Cardiac fibroblast (primary cell): ENCODE data around the gene LSS.
"Not testable (repeated sequence)": the region's sequence is repeated elsewhere in the genome, so short reads cannot be mapped to it uniquely, and the experiment has no call there.

ENCODE experiments used
- DNase-seq, 2 donors: peaks; one replicate each; pipeline versions ENCODE4 v3.0.0 to v3.0.0-alpha.2; 2010; ENCODE audit warnings: low read depth in 2 of 2
- H3K4me3 ChIP-seq, 2 donors: replicated peaks in 1 of 2; 1 replicate in 1 of 2; 2 replicates in 1 of 2; pipeline ENCODE4 v1.5.1; 2011; ENCODE audit warnings: low read depth in 2 of 2, low read length in 2 of 2, mild to moderate bottlenecking in 2 of 2, moderate library complexity in 1 of 2
- TF ChIP-seq, protein P1 (sequence below): IDR thresholded peaks from one replicate; pipeline ENCODE4 v1.5.1; 2011; ENCODE audit warnings: low read depth, mild to moderate bottlenecking, low read length, inconsistent platforms

The LSS gene

DNA sequence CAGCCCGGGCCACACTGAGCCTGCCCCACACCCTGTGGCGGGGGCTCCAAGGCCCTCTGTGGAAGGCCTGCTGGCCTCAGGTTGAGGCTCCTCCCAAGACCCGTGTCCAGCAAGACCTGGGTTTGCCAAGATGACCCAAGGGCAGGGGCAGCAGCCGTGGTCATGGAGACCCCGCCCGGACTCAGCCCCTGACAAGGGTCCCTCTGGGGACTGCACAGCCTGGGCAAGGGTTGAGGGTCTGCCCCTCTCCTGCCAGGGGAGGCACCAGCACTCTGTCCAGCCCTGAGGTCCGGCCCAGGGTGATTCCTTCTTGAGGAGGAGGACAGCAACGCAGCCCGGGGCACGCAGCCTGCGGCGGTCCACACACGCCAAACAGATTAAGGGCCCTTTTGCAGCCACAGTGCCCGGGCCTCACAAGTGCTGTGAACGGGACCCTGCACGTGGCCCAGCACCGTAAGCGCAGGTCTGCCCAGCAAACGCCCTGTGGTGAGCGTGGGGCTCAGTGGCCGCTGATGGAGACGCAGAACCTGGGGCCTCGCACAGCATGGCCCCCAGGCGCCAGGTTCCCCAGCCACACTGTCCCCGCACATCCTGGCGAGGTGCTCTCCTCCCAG, 47.7 kb downstream of the LSS start:
- TF ChIP-seq, protein P1, sequence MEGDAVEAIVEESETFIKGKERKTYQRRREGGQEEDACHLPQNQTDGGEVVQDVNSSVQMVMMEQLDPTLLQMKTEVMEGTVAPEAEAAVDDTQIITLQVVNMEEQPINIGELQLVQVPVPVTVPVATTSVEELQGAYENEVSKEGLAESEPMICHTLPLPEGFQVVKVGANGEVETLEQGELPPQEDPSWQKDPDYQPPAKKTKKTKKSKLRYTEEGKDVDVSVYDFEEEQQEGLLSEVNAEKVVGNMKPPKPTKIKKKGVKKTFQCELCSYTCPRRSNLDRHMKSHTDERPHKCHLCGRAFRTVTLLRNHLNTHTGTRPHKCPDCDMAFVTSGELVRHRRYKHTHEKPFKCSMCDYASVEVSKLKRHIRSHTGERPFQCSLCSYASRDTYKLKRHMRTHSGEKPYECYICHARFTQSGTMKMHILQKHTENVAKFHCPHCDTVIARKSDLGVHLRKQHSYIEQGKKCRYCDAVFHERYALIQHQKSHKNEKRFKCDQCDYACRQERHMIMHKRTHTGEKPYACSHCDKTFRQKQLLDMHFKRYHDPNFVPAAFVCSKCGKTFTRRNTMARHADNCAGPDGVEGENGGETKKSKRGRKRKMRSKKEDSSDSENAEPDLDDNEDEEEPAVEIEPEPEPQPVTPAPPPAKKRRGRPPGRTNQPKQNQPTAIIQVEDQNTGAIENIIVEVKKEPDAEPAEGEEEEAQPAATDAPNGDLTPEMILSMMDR, result no peak
- no peak for DNase-seq
- H3K4me3 ChIP-seq, result no peak overlapping the region

DNA sequence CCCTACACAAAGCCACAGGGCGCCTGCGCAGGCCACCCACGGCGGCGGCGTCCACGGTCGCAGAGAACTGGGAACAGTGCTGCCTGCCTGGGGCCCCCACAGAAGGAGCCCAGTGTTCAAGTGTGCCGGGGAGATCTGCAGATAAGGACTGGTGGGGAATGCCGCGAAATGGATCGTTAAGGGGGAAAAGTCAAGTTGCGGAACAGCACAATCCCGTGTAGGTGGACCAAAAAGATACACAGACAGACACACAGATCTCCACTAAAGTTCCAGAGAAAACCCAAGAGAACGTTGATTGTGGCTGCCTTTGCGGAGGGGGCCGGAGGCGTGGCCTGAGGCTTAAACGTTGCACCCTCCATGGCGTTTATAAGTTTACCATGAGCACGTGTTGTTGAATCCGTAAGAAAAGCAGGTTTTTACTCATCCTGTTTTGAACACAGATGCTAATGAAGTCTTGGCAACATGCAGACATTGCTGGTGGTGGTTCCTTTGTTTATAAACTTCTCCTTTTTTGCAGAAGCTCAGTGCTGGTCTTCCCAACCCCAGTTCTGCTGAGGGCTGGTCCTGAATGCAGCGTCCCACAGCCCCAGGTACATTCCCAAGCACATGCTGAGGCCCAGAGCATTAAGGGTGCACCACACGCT, 48.4 kb downstream of the LSS start:
- TF ChIP-seq, protein P1, result no peak
- no peak for DNase-seq
- H3K4me3 ChIP-seq, result no peak overlapping the region

DNA sequence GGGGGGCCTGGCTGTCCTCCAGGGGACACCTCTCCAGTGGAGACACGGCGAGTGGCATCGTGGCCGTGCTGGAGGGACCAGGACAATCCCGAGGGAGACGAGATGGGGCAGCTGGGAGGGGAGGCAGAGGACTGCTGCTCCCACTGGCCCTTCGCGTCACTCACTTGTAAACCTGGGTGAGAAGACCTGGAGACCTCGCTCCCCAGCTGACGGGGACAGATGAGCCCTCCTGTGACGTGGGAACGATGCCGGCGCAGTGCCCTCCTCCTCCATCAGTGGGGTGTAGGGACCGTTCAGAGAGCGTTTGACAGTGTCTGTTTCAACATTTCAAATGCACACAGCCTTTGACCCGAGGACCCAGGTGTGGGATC, 48.9 kb downstream of the LSS start:
- DNase-seq, result no peak
- no peak overlapping the region for H3K4me3 ChIP-seq
- TF ChIP-seq, protein P1, result no peak

DNA sequence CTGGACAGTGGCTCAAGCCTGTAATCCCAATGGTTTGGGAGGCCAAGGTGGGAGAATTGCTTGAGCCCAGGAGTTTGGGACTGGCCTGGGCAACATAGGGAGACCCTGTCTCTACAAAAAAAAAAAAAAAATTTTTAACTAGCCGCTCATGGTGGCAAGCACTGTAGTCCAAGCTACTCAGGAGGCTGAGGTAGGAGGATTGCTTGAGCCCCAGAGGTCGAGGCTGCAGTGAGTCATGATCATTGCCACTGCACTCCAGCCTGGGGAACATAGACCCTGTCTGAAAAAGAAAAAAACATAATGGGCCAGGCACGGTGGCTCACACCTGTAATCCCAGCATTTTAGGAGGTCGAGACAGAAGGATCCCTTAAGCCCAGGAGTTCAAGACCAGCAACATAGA, 49.6 kb downstream of the LSS start:
- no peak overlapping the region for H3K4me3 ChIP-seq
- no peak for DNase-seq

DNA sequence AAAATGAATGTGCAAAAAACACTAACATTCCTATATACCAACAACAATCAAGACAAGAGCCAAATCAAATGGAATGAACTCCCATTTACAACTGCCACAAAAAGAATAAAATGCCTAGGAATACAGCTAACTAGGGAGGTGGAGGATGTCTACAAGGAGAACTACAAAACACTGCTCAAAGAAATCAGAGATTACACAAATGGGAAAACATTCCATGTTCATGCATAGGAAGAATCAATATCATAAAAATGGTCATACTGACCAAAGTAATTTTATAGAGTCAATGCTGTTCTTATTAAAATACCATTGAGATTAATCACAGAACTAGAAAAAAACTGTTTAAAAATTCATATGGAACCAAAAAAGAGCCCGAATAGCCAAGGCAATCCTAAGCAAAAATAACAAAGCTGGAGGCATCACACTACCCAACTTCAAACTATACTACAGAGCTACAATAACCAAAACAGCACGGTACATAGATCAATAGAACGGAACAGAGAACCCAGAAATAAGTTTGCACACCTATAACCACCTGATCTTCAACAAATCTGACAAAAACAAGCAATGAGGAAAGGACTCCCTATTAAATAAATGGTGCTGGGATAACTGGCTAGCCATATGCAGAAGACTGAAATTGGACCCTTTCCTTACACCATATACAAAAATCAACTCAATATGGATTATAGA, 52.0 kb downstream of the LSS start:
- DNase-seq, H3K4me3 ChIP-seq: not testable (repeated sequence)

More for the DNA sequence above, 49.6 kb downstream of the LSS start:
- TF ChIP-seq, protein P1, result no peak

DNA sequence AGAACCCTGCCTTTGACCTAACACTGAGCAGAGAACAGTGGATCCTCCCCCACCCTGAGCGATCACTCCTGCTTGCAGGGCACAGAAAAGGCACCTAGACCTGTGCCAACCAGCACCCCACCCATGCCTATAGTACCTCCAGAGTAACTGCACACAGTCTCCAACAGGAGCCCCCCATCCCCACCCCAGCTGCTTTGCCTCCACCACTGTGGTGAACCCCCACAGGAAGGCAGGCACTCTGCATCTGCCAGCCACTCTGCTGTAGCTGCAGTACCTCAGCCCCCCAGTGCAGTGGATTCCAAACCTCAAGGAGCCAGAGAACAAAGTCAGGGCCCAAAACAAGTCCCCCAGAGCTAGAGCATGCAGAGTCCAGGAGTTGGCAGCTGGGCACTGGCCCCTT, 55.0 kb downstream of the LSS start:
- DNase-seq, result no peak
- TF ChIP-seq, protein P1, result no peak
- H3K4me3 ChIP-seq, result no peak overlapping the region

DNA sequence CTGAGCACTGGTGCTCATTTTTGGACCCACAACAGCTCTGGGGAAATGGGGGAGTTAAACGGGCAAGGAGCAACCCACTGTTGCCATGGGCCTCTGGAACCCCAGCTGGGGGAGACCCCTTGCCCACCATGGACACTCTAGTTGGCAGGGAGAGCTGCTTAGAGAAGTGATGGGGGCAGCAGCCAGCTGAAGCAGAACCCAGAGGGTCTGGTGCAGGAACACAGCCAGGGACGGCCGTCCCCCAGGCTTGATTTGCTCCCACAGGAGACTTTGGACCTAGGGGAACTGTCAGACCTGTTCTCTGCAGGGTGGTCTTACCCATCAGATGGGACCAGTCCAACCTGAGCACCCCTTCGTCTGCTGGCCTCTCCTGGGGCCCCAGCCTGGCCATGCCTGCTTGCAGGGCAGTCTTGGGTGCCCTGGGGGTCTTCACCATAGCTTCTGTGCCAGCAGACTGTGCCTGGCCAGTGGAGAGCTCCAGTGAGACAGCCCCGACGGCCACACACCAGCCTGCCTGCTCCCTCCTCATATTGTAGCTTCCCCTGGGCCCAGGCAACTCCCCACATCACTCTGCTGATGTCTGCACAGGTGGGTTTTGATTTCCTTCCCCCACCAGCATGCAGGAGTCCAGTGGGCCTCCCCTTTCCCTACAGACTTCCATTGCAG, 55.6 kb downstream of the LSS start:
- no peak for DNase-seq
- TF ChIP-seq, protein P1, result no peak
- no peak overlapping the region for H3K4me3 ChIP-seq
